ENCODE results near the gene NFIA. TPM values are rescaled to one million over a fixed set of nuclear protein-coding genes. Genes with fewer than 3 reads are reported as not detected.

The NFIA gene
- total and polyA plus RNA-seq, 2 of the 13 experiments (the other 11 are each of a cell fraction or from before 2014, with no cell fraction given): 14.7 to 28.5 TPM

- TF ChIP-seq ZBTB44 (CRISPR knock-in tag; IDR thresholded peaks at IDR 0.05): 0 out of 2 replicates have a peak, but pooled peaks have one; percentile 47
- no peak for TF ChIP-seq NFAT5 (CRISPR knock-in tag; IDR thresholded peaks at IDR 0.05)
- no peak for TF ChIP-seq TP53 (CRISPR knock-in tag; conservative IDR thresholded peaks at IDR 0.05)
- 0 out of 2 replicates have a peak, but pooled peaks have one; percentile 74 for TF ChIP-seq GTF3A (CRISPR knock-in tag; conservative IDR thresholded peaks at IDR 0.05)
- TF ChIP-seq CBX5 (CRISPR knock-in tag; IDR thresholded peaks at IDR 0.05; ENCODE audit: borderline replicate concordance): 0 out of 2 replicates have a peak, but pooled peaks have one; percentile 41
- TF ChIP-seq NFE2 (CRISPR knock-in tag; IDR thresholded peaks at IDR 0.05): no peak
- no peak for TF ChIP-seq ZNF724P (CRISPR knock-in tag; IDR thresholded peaks at IDR 0.05; ENCODE audit: borderline replicate concordance)
- TF ChIP-seq ONECUT2 (CRISPR knock-in tag; IDR thresholded peaks at IDR 0.05): no peak
- 0 out of 2 replicates have a peak, but pooled peaks have one; percentile 41 for TF ChIP-seq GATAD2A (CRISPR knock-in tag; IDR thresholded peaks at IDR 0.05)
- TF ChIP-seq ZNF44 (CRISPR knock-in tag; IDR thresholded peaks at IDR 0.05): no peak
- TF ChIP-seq ZNF850 (CRISPR knock-in tag; conservative IDR thresholded peaks at IDR 0.05): no peak
- no peak for TF ChIP-seq SUZ12 (IDR thresholded peaks at IDR 0.05; ENCODE audit: low read depth, low read length)
- no peak for TF ChIP-seq FOXK2 (IDR thresholded peaks at IDR 0.05)
- TF ChIP-seq JDP2 (CRISPR knock-in tag; IDR thresholded peaks at IDR 0.05; ENCODE audit: borderline replicate concordance): no peak; the same call in 1 of the 2 replicates
- TF ChIP-seq ZMYM4 (CRISPR knock-in tag; IDR thresholded peaks at IDR 0.05): peak; percentile 82
- no peak for TF ChIP-seq YEATS2 (CRISPR knock-in tag; IDR thresholded peaks at IDR 0.05; ENCODE audit: borderline replicate concordance)
- no peak for TF ChIP-seq RBM22 (optimal IDR thresholded peaks at IDR 0.05; ENCODE audit: low read length)
- no peak for TF ChIP-seq DZIP1 (CRISPR knock-in tag; IDR thresholded peaks at IDR 0.05)
- TF ChIP-seq RNF2 (conservative IDR thresholded peaks at IDR 0.05; ENCODE audit: low read depth): no peak
- TF ChIP-seq POLR2AphosphoS2 (IDR thresholded peaks at IDR 0.05; ENCODE audit: low read depth, low read length): no peak
- peak; percentile 46; the same call in 1 of the 2 replicates for TF ChIP-seq ZNF350 (CRISPR knock-in tag; IDR thresholded peaks at IDR 0.05; ENCODE audit: borderline replicate concordance, low read depth)
- no peak for TF ChIP-seq RFX3 (CRISPR knock-in tag; IDR thresholded peaks at IDR 0.05)
- no peak for TF ChIP-seq HNRNPUL1 (IDR thresholded peaks at IDR 0.05; ENCODE audit: low read depth, low read length)
Measured at GRCh38 chr1:61049850-61050540, 32.4 kb upstream of the NFIA start (continued).
